HG03103 (cell line): ENCODE results near the gene ETHE1.
"Not testable (repeated sequence)": the region's sequence is repeated elsewhere in the genome, so short reads cannot be mapped to it uniquely, and the experiment has no call there.

Source experiments
- ATAC-seq: cut with Tn5 transposase; IDR thresholded peaks from one replicate; pipeline ENCODE4 v1.9.1; 2021; ENCODE audit warnings: low read depth; ENCODE audit not compliant: unreplicated experiment

ETHE1 gene

DNA sequence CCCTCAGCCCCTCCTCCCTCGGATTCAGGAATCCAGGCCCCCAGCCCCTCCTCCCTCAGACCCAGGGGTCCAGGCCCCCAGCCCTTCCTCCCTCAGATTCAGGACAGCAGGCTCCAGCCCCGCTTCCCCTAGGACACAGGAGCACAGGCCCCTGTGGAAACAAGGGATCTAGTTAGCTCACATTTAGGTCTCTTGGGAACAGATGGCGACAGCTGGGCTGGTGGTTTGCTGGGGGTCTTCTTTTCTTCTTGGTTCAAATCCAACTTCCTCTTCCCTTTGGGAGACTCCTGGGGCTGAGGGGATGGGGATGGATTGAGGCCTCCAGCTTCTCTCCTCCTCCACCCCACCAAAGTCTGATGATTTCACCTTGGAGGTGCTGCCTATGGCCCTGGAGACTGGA lies 25.6 kb upstream of the ETHE1 start:
- ATAC-seq, result no peak

DNA sequence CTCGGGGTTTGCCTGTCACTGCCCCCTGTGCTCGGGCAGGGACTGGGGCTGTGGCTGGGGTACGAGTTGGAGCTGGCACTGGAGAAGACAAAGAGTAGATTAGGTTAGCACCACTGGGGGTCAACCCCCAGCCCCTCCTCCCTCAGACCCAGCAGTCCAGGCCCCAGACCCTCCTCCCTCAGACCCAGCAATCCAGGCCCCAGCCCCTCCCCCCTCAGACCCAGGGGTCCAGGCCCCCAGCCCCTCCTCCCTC lies 25.1 kb upstream of the ETHE1 start:
- ATAC-seq, result no peak

DNA sequence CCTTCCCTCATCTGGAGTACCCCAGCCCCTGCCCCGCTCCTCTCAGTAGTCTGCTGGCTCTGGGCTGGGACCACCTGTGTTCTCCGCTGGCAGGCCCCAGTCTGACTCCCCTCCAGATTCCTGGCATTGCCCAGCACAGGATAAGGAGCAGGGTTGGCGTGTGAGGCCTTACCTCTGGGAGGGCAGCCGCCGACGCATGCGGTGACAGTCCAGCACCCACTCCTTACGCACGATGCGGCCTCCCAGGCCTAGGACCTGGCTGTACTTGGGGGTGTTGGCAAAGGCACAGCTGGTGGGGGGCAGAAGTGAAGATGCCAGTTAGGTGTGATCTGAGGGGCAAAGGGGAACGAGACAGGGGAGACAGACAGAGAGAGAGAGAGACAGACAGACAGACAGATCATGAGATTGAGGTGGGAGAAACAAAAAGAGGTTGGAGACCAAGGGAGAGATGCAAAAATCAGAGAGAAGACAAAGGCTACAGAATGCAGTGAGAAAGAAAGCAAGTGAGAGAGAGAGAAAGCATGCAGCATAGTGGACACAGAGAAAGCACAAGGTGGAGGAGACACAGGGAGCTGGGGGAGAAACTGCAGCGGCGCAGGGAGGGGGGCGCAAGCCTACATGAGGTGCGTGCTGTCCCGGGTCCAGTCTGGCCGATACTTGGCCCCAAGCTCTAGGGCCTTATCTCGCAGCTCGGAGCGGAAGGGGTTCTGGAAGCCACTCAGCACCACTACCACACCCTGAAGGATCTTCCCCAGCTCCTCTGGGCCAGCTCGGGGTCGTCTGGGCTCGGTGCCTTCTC lies 24.6 kb upstream of the ETHE1 start:
- no peak for ATAC-seq

DNA sequence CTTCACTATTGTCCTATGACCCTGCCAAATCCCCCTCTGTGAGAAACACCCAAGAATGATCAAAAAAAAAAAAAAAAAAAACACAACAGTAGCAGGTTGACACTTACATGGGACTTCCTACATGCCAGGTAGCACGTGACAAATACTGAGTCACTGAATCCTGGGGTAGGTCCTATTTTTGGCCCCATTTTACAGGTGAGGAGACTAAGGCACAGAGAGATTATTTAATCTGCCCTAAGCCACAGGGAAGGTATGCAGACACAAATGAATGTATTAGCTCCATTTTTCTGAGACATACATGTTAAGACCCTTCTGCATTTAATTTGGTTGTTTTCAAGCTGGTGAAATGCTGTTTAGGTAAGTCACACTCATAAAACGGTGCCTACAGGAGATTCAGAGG lies 21.7 kb upstream of the ETHE1 start:
- no peak for ATAC-seq

DNA sequence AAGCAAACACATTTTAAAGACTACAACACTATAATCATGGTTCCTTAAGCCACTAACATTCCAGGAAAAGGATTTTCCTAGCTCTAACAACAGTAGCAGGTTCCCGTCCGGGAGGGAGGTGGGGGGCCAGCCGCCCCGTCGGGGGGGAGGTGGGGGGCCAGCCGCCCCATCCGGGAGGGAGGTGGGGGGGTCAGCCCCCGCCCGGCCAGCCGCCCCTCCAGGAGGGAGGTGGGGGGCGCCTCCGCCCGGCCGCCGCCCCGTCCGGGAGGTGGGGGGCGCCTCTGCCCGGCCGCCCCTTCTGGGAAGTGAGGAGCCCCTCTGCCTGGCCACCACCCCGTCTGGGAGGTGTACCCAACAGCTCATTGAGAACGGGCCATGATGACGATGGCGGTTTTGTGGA lies 20.9 kb upstream of the ETHE1 start:
- ATAC-seq, result not testable (repeated sequence)

DNA sequence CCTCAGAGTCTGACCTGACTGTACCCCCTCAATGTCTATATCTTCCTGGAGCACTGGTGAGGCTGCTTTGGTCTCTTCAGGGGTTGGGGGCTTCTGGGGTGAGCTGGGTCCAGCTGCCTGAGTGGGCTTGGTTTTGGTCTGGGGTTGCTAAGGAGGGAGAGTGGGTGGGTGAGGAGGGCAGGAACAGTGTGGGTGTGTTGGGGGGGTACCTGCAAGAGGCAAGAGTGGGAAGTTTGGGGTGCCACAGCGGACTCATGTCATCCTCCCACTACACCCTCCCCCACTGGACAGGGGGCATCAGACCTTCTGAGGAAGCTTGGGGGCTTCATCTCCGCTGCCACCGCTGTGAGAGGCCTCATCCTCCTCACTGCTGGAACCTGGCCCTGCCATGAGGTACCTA lies 19.6 kb upstream of the ETHE1 start:
- no peak for ATAC-seq

GRCh38 chr19:43545981-43546380 lies 19.0 kb upstream of the ETHE1 start:
- no peak for ATAC-seq

GRCh38 chr19:43545276-43545675 lies 18.3 kb upstream of the ETHE1 start:
- ATAC-seq, result no peak

GRCh38 chr19:43544077-43544476 lies 17.1 kb upstream of the ETHE1 start:
- ATAC-seq, result no peak

- no peak for ATAC-seq
Observed at GRCh38 chr19:43541920-43542650, 15.1 kb upstream of the ETHE1 start.

DNA sequence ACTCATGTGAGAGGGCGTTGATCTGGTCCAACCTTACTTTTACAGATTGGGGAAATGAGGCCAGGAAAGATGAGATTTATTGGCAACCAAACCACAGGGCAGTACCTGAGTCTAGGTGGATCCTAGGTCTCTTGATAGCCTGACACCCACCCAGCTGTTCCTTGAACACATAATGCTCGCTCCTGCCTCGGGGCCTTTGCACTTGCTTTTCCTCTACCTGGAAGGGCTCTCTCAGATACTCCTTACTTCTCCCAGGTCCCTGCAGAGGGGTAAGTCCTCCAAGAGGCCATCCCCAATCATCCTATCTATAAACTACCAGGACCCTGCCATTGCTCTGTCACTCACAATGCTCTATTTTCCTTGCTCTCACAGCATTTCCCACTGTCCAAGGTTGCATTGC lies 13.4 kb upstream of the ETHE1 start:
- no peak for ATAC-seq

- ATAC-seq, result no peak
Observed at GRCh38 chr19:43538922-43539321, 11.9 kb upstream of the ETHE1 start.

GRCh38 chr19:43534816-43535761 lies 8.1 kb upstream of the ETHE1 start:
- no peak for ATAC-seq

- no peak for ATAC-seq
Observed at GRCh38 chr19:43534305-43534815, 7.4 kb upstream of the ETHE1 start.

DNA sequence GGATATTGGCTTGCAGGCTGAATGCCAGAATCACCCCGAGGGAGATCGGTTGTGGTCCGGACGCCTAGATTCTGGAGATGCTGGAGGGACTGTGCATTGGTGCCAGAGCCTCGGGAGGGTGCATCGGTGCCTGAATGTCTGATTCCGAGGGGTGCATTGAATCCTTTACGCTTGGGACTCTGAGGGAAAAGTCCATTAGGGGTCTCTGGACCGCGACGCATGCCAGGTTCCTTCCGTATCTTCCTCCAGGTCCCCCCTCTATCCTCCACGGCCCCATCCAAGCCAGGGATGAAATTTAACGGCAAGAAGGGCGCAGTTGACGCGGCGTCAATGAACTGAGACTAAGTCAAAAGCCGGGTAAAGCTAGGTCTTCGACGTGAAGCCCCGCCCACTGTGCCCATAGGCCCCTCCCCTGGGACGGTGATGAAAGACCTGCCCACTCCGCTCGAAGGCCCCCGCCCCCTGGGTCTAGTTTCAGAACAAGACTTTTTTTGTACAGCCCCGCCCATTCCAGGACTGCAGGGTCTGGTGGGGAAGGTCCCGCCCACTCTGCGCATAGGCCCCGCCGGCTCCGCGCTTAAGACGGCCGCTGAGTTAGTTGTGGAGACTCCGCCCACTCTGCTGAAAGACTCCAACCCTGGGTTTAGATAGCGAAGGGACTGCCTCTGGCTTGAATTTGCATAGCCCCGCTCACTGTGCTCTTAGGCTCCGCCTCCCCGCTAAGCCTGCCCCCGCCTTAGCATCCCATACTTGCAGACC lies 6.7 kb upstream of the ETHE1 start:
- peak; percentile 63 for ATAC-seq

- ATAC-seq, result peak; percentile 40
Observed at GRCh38 chr19:43532962-43533545, 6.1 kb upstream of the ETHE1 start, which contains the start of gene ZNF575. Gene ZNF575, plus strand, starts transcription at chr19:43533188. Its CDS starts 1,235 bp downstream, at chr19:43534423.

GRCh38 chr19:43532571-43532961 lies 5.6 kb upstream of the ETHE1 start:
- ATAC-seq, result no peak

DNA sequence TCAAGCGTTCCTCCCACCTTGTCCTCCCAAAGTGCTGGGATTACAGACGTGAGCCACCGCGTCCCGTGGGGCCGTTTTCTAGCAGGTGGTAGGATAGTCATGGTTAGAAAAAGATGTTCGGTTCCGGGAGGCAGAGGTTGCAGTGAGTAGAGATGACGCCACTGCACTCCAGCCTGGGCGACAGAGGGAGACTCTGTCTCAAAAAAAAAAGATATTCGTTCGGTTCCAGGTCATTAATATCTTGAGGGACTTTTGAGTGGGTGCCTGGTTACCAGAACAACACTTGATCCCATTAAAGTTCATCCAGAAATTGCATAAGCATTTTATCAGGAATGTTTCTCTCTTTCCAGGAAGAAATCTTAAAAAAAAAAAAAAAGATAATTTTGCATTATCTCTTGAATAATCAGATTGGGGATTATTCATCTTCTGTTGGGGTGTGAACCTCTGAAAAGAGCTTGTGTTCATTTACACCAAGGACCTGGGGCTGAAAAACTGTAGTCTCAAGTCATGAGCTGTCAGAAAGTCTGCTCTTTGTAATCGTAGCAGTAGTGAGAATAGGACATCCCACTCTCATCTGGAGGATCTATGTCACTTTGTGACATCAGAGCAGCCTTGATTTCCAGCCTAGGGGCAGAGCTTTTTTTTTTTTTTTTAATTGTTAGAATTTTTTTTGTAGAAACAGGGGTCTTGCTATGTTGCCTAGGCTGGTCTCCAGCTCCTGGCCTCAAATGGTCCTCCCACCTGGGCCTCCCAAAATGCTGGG lies 1.0 kb upstream of the ETHE1 start:
- no peak for ATAC-seq
